ENCODE data around the gene MICU1. TPM values are rescaled to one million over a fixed set of nuclear protein-coding genes. Genes with fewer than 3 reads are reported as not detected.
A peak's percentile ranks its signal among the peaks of the same experiment; 100 is the strongest.
"Not testable (repeated sequence)": the region's sequence is repeated elsewhere in the genome, so short reads cannot be mapped to it uniquely, and the experiment has no call there.

Gene MICU1
- total and polyA plus RNA-seq, 2 donors, result 21.2 to 25.9 TPM

GRCh38 chr10:72354356-72355213 is 271.3 kb downstream of the MICU1 start, which contains the start of gene DNAJB12:
Gene DNAJB12 (minus strand): TSS chr10:72354919. CDS start chr10:72354897, 22 bp downstream.
- peak within 1 kb of the TSS; percentile 98 to 99 for H3K27ac ChIP-seq (ENCODE audit: low read depth in 1 of 2, low read length in 1 of 2)
- no peaks in the 10 kb centered on the region for H3K9me3 ChIP-seq (ENCODE audit: control insufficient read depth in 2 of 2, insufficient read depth in 1 of 2, low read length in 1 of 2)
- H3K36me3 ChIP-seq (ENCODE audit: control insufficient read depth in 2 of 2, insufficient read depth in 2 of 2, low read length in 1 of 2), result peaks cover 19 to 23% of the 10 kb centered on the region in 2 donors
- WGBS, result under 1% methylated on average over 74 of the region's 74 CpGs
- H3K4me1 ChIP-seq (ENCODE audit: control insufficient read depth in 2 of 2, insufficient read depth in 2 of 2, low read length in 2 of 2), result peaks cover 8 to 15% of the 10 kb centered on the region in 2 donors
- DNase-seq (ENCODE audit: low read depth in 6 of 9, low spot score in 9 of 9), result peak; percentile 83 to 97 (median 90)
- no peaks in the 10 kb centered on the region for H3K27me3 ChIP-seq (ENCODE audit: control insufficient read depth in 2 of 2, insufficient read depth in 1 of 2, low read length in 1 of 2)
- peak within 1 kb of the TSS; percentile 73 to 98 for H3K4me3 ChIP-seq (ENCODE audit: low read length in 2 of 2)

GRCh38 chr10:72353965-72354355 is 271.9 kb downstream of the MICU1 start:
- H3K4me3 ChIP-seq (ENCODE audit: low read length in 2 of 2), result peak overlapping the region; percentile 73 to 98
- no peak for DNase-seq (ENCODE audit: low read depth in 6 of 9, low spot score in 9 of 9)
- peaks cover 24 to 30% of the 10 kb centered on the region in 2 donors for H3K36me3 ChIP-seq (ENCODE audit: control insufficient read depth in 2 of 2, insufficient read depth in 2 of 2, low read length in 1 of 2)
- WGBS, result 2% methylated on average over 23 of the region's 23 CpGs
- no peaks in the 10 kb centered on the region for H3K27me3 ChIP-seq (ENCODE audit: control insufficient read depth in 2 of 2, insufficient read depth in 1 of 2, low read length in 1 of 2)
- H3K27ac ChIP-seq (ENCODE audit: low read depth in 1 of 2, low read length in 1 of 2), result peak overlapping the region; percentile 98 to 99
- no peaks in the 10 kb centered on the region for H3K9me3 ChIP-seq (ENCODE audit: control insufficient read depth in 2 of 2, insufficient read depth in 1 of 2, low read length in 1 of 2)
- peaks cover 8 to 15% of the 10 kb centered on the region in 2 donors for H3K4me1 ChIP-seq (ENCODE audit: control insufficient read depth in 2 of 2, insufficient read depth in 2 of 2, low read length in 2 of 2)

DNA sequence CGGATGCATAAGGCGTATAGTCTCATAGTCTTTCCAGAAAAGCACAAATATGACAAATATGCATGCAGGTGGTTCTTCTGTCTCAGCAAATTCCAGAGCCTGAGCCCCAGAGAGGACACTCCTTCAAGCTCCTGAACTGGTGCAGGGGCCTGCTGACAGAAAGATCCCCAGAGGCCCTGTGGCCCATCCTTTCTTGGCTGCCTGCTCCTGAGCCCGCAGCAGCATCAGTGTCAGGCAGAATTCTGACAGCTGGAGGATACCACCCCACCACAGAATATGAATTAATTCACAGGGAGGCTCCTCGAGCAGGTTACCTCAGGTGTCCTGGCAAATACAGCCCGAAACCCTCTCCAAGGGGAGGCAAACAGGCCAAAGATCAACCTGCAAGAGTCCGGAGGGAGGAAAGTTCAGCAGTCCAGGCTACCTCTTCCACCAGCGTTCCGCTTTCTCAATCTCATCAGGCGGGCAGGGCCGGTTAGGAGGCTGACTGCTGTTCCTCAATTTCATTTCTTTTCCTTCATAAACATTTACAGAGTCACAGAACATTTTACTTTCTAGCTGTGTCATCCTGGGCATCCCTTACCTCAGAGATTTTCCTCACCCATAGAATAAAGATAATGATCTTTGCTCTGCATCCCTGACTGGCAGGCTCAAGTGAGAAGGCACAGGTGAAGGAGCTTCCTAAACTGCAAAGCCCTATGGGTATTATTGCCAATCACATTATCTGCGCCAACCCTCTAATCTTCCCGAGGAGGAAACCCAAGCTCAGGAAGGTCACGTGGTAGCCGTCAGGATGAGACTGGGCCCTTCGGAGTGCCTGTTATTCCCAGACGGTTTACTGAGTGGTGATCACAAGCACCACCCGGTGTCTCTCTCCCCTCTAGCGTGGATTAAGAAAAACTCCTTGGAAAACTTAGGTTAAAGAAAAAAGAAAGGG is 272.6 kb downstream of the MICU1 start:
- peak overlapping the region in 1 of 2 donors; percentile 99 for H3K27ac ChIP-seq (ENCODE audit: low read depth in 1 of 2, low read length in 1 of 2)
- DNase-seq (ENCODE audit: low read depth in 6 of 9, low spot score in 9 of 9), result no peak
- H3K4me1 ChIP-seq (ENCODE audit: control insufficient read depth in 2 of 2, insufficient read depth in 2 of 2, low read length in 2 of 2), result peaks cover 8 to 15% of the 10 kb centered on the region in 2 donors

GRCh38 chr10:72351479-72351878 is 274.4 kb downstream of the MICU1 start:
- WGBS, result 98% methylated on average over 6 of the region's 6 CpGs
- H3K4me1 ChIP-seq (ENCODE audit: control insufficient read depth in 2 of 2, insufficient read depth in 2 of 2, low read length in 2 of 2), result peaks cover 8 to 15% of the 10 kb centered on the region in 2 donors
- H3K27me3 ChIP-seq (ENCODE audit: control insufficient read depth in 2 of 2, insufficient read depth in 1 of 2, low read length in 1 of 2), result no peaks in the 10 kb centered on the region
- peaks cover 34 to 42% of the 10 kb centered on the region in 2 donors for H3K36me3 ChIP-seq (ENCODE audit: control insufficient read depth in 2 of 2, insufficient read depth in 2 of 2, low read length in 1 of 2)
- H3K27ac ChIP-seq (ENCODE audit: low read depth in 1 of 2, low read length in 1 of 2), result no peak overlapping the region
- DNase-seq (ENCODE audit: low read depth in 6 of 9, low spot score in 9 of 9), result no peak
- H3K4me3 ChIP-seq (ENCODE audit: low read length in 2 of 2), result no peak overlapping the region
- H3K9me3 ChIP-seq (ENCODE audit: control insufficient read depth in 2 of 2, insufficient read depth in 1 of 2, low read length in 1 of 2), result no peaks in the 10 kb centered on the region

More for the DNA sequence above, 272.6 kb downstream of the MICU1 start:
- 62% methylated on average over 18 of the region's 18 CpGs for WGBS
- H3K4me3 ChIP-seq (ENCODE audit: low read length in 2 of 2), result peak overlapping the region; percentile 73 to 98
- no peaks in the 10 kb centered on the region for H3K27me3 ChIP-seq (ENCODE audit: control insufficient read depth in 2 of 2, insufficient read depth in 1 of 2, low read length in 1 of 2)
- H3K36me3 ChIP-seq (ENCODE audit: control insufficient read depth in 2 of 2, insufficient read depth in 2 of 2, low read length in 1 of 2), result peaks cover 30 to 36% of the 10 kb centered on the region in 2 donors
- H3K9me3 ChIP-seq (ENCODE audit: control insufficient read depth in 2 of 2, insufficient read depth in 1 of 2, low read length in 1 of 2), result no peaks in the 10 kb centered on the region

DNA sequence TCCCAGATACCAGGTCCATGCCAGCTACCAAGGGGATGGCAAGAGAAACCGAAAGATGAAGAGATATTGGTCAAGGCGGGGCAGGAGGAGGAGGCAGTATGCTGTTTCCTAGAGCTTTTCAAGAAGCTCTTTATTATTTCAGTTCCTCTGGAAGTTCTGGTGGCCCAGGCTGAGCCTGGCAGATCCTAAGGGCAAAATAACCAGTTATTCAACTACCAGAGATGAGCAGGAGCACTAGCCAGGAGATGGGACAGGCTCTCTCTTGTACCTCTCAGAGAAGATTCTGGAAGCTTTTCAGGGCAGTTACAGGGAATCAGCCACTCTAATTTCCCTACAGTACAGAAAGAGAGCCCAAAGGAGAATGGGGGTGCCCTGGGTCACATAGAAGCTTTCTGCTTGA is 276.4 kb downstream of the MICU1 start:
- Histone ChIP-seq H3K4me3 (ENCODE audit: low read length in 2 of 2) (no peak overlapping the region), H3K36me3 (ENCODE audit: control insufficient read depth in 2 of 2, insufficient read depth in 2 of 2, low read length in 1 of 2) (peaks cover 42 to 49% of the 10 kb centered on the region in 2 donors), H3K27ac (ENCODE audit: low read depth in 1 of 2, low read length in 1 of 2) (no peak overlapping the region), H3K4me1 (ENCODE audit: control insufficient read depth in 2 of 2, insufficient read depth in 2 of 2, low read length in 2 of 2) (peaks cover 6 to 16% of the 10 kb centered on the region in 2 donors), H3K9me3 (ENCODE audit: control insufficient read depth in 2 of 2, insufficient read depth in 1 of 2, low read length in 1 of 2) (no peaks in the 10 kb centered on the region), H3K27me3 (ENCODE audit: control insufficient read depth in 2 of 2, insufficient read depth in 1 of 2, low read length in 1 of 2) (no peaks in the 10 kb centered on the region)
- 97% methylated on average over 2 of the region's 2 CpGs for WGBS
- no peak for DNase-seq (ENCODE audit: low read depth in 6 of 9, low spot score in 9 of 9)

DNA sequence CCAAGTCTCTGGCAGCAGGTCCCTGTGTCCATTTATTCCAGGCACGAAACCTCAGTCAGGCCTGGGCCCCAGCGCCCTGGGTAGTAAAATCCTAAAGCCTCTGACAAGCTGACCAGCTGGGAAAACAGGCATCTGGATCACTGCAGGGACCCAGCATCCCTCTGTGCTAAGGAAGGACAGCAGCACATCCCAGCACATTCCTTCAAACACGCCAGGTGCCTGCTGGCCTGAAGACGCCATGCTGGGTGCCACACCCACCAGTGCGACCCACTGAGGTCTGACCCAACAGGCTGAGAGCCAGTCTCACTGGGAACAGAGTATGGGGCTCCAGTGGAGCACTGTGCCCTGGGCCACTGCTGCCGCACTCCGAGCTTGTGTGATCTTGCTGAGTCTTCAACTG is 277.6 kb downstream of the MICU1 start:
- Histone ChIP-seq H3K4me1 (ENCODE audit: control insufficient read depth in 2 of 2, insufficient read depth in 2 of 2, low read length in 2 of 2) (peaks cover 2 to 9% of the 10 kb centered on the region in 2 donors), H3K36me3 (ENCODE audit: control insufficient read depth in 2 of 2, insufficient read depth in 2 of 2, low read length in 1 of 2) (peaks cover 53 to 57% of the 10 kb centered on the region in 2 donors), H3K4me3 (ENCODE audit: low read length in 2 of 2) (no peak overlapping the region)

DNA sequence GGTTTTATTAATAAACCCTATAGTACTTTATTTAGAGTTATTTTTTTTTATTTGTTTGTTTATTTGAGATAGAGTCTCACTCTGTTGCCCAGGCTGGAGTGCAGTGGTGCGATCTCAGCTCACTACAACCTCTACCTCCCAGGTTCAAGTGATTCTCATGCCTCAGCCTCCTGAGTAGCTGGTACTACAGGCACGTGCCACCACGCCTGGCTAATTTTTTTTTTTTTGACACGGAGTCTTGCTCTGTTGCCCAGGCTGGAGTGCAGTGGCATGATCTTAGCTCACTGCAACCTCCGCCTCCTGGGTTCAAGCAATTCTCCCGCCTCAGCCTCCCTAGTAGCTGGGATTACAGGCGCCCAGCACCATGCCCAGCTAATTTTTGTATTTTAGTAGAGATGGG is 279.8 kb downstream of the MICU1 start:
- not testable (repeated sequence) for H3K27me3 ChIP-seq (ENCODE audit: control insufficient read depth in 2 of 2, insufficient read depth in 1 of 2, low read length in 1 of 2); H3K4me1 ChIP-seq (ENCODE audit: control insufficient read depth in 2 of 2, insufficient read depth in 2 of 2, low read length in 2 of 2); DNase-seq (ENCODE audit: low read depth in 6 of 9, low spot score in 9 of 9); H3K27ac ChIP-seq (ENCODE audit: low read depth in 1 of 2, low read length in 1 of 2); H3K9me3 ChIP-seq (ENCODE audit: control insufficient read depth in 2 of 2, insufficient read depth in 1 of 2, low read length in 1 of 2); H3K4me3 ChIP-seq (ENCODE audit: low read length in 2 of 2)
- 98% methylated on average over 7 of the region's 7 CpGs for WGBS
- H3K36me3 ChIP-seq (ENCODE audit: control insufficient read depth in 2 of 2, insufficient read depth in 2 of 2, low read length in 1 of 2), result peaks cover 64 to 69% of the 10 kb centered on the region in 2 donors

More for the DNA sequence above, 277.6 kb downstream of the MICU1 start:
- Histone ChIP-seq H3K27ac (ENCODE audit: low read depth in 1 of 2, low read length in 1 of 2) (no peak overlapping the region), H3K27me3 (ENCODE audit: control insufficient read depth in 2 of 2, insufficient read depth in 1 of 2, low read length in 1 of 2) (no peaks in the 10 kb centered on the region), H3K9me3 (ENCODE audit: control insufficient read depth in 2 of 2, insufficient read depth in 1 of 2, low read length in 1 of 2) (no peaks in the 10 kb centered on the region)
- DNase-seq (ENCODE audit: low read depth in 6 of 9, low spot score in 9 of 9), result no peak
- WGBS, result 99% methylated on average over 7 of the region's 7 CpGs

DNA sequence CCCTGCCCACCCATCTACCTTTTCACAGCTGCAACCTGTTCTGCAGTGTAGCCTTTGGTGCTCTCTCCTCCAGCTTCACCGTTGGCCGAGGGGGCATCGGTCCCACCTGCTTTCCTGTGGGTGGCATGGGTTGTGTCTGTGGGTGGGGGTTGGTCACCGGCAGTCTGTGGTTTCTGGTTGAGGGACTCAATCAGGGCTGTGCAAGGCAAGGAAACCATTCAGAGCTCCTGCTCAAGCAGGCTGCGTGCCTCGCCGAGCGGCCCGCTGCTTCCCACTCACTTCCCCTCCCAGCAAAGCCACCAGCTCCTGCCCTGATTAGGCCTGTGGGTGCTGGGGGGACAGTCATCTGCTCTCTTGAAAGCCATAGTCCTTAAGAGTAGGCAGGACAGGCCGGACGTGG is 280.9 kb downstream of the MICU1 start:
- H3K36me3 ChIP-seq (ENCODE audit: control insufficient read depth in 2 of 2, insufficient read depth in 2 of 2, low read length in 1 of 2), result peaks cover 65 to 71% of the 10 kb centered on the region in 2 donors
- WGBS, result 30% methylated on average over 11 of the region's 11 CpGs
- peaks cover 0 to 12% of the 10 kb centered on the region in 2 donors for H3K4me1 ChIP-seq (ENCODE audit: control insufficient read depth in 2 of 2, insufficient read depth in 2 of 2, low read length in 2 of 2)
- H3K4me3 ChIP-seq (ENCODE audit: low read length in 2 of 2), result no peak overlapping the region
- no peaks in the 10 kb centered on the region for H3K27me3 ChIP-seq (ENCODE audit: control insufficient read depth in 2 of 2, insufficient read depth in 1 of 2, low read length in 1 of 2)
- no peaks in the 10 kb centered on the region for H3K9me3 ChIP-seq (ENCODE audit: control insufficient read depth in 2 of 2, insufficient read depth in 1 of 2, low read length in 1 of 2)
- no peak for DNase-seq (ENCODE audit: low read depth in 6 of 9, low spot score in 9 of 9)
- H3K27ac ChIP-seq (ENCODE audit: low read depth in 1 of 2, low read length in 1 of 2), result peak overlapping the region in 1 of 2 donors; percentile 55
